GM19023 (cell line): ENCODE measurements around the gene CIITA.
"Not testable (repeated sequence)": the region's sequence is repeated elsewhere in the genome, so short reads cannot be mapped to it uniquely, and the experiment has no call there.

Experiments
- ATAC-seq: cut with Tn5 transposase; IDR thresholded peaks from one replicate; pipeline ENCODE4 v1.9.1; 2021; ENCODE audit warnings: mild to moderate bottlenecking, moderate library complexity; ENCODE audit not compliant: unreplicated experiment

CIITA gene

GRCh38 chr16:10916534-10916933 lies 39.5 kb downstream of the CIITA start:
- no peak for ATAC-seq

GRCh38 chr16:10918294-10919002 lies 41.4 kb downstream of the CIITA start:
- ATAC-seq = no peak

- no peak for ATAC-seq
These were observed 42.0 kb downstream of the CIITA start for GRCh38 chr16:10919003-10919351.

GRCh38 chr16:10920726-10921427 lies 43.9 kb downstream of the CIITA start:
- ATAC-seq = no peak

GRCh38 chr16:10921536-10922327 lies 44.7 kb downstream of the CIITA start:
- ATAC-seq = no peak

- no peak for ATAC-seq
These were observed 45.5 kb downstream of the CIITA start for GRCh38 chr16:10922328-10923145.

GRCh38 chr16:10923146-10923649 lies 46.2 kb downstream of the CIITA start:
- ATAC-seq = no peak

- ATAC-seq = no peak
These were observed 46.7 kb downstream of the CIITA start for GRCh38 chr16:10923650-10924214.

- not testable (repeated sequence) for ATAC-seq
These were observed 48.3 kb downstream of the CIITA start for GRCh38 chr16:10925285-10925684.

- ATAC-seq = no peak
These were observed 49.1 kb downstream of the CIITA start for GRCh38 chr16:10926094-10926493.

- ATAC-seq = no peak
These were observed 49.9 kb downstream of the CIITA start for GRCh38 chr16:10926867-10927266.

GRCh38 chr16:10927497-10928112 lies 50.6 kb downstream of the CIITA start:
- ATAC-seq = no peak

GRCh38 chr16:10929097-10929496 lies 52.1 kb downstream of the CIITA start:
- ATAC-seq = not testable (repeated sequence)

GRCh38 chr16:10929853-10930754 lies 53.1 kb downstream of the CIITA start:
- ATAC-seq = no peak

GRCh38 chr16:10930755-10931093 lies 53.7 kb downstream of the CIITA start:
- no peak for ATAC-seq

- ATAC-seq = no peak
These were observed 54.1 kb downstream of the CIITA start for GRCh38 chr16:10931134-10931533.

GRCh38 chr16:10931977-10932632 lies 55.1 kb downstream of the CIITA start:
- ATAC-seq = no peak

GRCh38 chr16:10932959-10933710 lies 56.1 kb downstream of the CIITA start:
- ATAC-seq = no peak
